B cell (primary cell): ENCODE results near the gene C10orf88.

Experiments used
- CTCF ChIP-seq: fragments of 200-600 bp; IDR thresholded peaks from one replicate; pipeline ENCODE4 v1.8.0; 2022; ENCODE audit warnings: antibody characterized with exemption, mild to moderate bottlenecking
- EZH2 ChIP-seq: IDR thresholded peaks from 2 replicates; pipeline ENCODE4 v1.6.1; 2012; ENCODE audit warnings: borderline replicate concordance, low read depth, mild to moderate bottlenecking, moderate library complexity, low read length; ENCODE audit not compliant: insufficient read depth, poor library complexity, severe bottlenecking

GRCh38 chr10:122931088-122931906, 22.7 kb downstream of the C10orf88 start:
- TF ChIP-seq EZH2: no peak
- no peak for TF ChIP-seq CTCF
